NCI-H1417 treated with DMSO at 0.1 percent for 48 hours (cell line): ENCODE results near the gene ATP1A3.
"Not testable (repeated sequence)": the region's sequence is repeated elsewhere in the genome, so short reads cannot be mapped to it uniquely, and the experiment has no call there.

ENCODE experiments used
- DNase-seq: peaks from one replicate; lab custom pipeline; 2025; lab: John Stamatoyannopoulos, UW

Gene ATP1A3

DNA sequence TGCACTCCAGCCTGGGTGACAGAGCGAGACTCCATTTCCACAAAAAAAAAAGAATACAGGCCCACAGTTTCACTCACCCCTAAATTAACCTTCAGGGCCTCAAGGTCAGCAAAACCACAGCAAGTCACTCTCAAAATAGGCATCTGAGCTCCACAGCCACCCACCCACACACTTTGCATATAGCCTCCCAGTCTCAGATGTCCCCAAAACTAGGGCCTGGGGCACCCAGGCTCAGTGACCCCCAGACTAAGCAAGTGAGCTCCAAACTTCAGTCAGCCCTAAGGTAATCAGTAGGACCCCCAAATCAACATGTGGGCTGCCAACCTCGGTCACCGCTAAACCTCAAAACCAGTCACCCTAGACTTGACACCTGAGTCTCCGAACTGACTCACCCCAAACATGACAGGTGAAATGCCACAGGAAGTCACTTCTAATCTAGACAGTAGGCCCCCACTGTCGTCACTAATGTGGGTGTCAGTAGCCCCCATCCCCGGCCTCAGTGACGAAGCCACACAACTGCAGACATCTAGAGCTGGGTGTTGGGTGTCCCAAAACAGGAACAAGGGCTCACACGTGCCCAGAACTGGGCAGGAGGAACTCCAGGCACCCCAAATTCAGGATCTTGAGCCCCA lies 48.8 kb downstream of the ATP1A3 start:
- no peak for DNase-seq

DNA sequence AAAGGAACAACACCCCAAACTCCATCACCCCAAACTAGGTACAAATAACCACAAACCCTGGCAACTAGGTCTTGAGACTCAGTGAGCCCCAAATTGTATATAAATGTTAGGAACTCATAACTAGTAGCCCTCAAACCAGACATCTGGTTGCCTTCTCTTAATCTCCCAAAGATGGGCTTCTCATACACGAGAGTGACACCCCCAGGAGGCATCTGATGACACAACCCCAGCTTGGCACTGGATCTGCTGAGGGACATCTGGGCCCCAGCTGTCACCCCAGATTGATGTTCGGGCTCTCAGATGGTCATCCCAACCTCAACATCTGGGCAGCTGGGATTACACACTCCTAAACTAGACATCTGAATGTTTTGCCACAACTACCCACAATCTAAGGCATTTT lies 49.7 kb downstream of the ATP1A3 start:
- DNase-seq: no peak

- DNase-seq: no peak
These were observed 52.4 kb downstream of the ATP1A3 start for GRCh38 chr19:41941410-41942202.

DNA sequence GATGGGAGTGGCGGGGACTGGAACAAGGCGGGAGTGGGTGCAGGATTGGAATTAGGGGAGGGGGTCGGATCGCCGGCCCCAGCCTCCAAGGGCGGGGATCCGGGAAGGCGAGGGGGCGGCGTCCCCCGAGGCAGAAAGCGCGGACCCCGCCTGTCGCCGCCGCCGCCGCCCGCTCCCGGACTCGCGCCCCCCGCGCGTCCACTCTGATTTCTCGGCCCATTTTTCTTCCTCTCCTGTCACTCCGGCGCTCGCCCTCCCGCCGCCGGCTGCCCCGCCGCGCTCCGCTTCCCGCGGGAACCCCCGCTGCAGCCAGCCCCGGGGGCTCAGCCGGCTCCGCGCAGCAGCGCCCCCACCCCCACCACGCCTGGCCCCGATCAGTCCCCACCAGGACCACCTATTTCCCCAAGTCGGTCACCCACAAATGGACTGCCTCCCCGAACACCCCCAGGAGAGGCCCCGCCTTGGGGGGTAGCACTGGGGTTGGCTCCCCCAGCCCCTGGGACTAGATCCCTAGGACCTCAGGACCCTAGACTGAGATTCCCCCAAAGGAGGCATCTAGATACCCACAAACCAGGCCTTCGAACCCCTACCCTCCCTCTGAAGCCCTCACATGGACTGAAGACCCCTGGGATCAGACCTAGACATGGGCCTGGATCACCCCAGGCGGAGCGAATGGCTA lies 53.2 kb downstream of the ATP1A3 start:
- no peak for DNase-seq

GRCh38 chr19:41939861-41940730 lies 53.9 kb downstream of the ATP1A3 start:
- no peak for DNase-seq

DNA sequence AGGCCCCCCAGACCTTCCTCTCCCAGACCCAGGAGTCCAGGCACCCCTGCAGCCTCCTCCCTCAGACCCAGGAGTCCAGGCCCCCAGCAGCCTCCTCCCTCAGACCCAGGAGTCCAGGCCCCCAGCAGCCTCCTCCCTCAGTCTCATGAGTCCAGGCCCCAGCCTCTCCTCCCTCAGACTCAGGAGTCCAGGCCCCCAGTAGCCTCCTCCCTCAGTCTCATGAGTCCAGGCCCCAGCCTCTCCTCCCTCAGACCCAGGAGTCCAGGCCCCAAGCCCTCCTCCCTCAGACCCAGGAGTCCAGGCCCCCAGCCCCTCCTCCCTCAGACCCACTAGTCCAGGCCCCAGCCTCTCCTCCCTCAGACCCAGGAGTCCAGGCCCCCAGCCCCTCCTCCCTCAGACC lies 54.8 kb downstream of the ATP1A3 start:
- DNase-seq: not testable (repeated sequence)

DNA sequence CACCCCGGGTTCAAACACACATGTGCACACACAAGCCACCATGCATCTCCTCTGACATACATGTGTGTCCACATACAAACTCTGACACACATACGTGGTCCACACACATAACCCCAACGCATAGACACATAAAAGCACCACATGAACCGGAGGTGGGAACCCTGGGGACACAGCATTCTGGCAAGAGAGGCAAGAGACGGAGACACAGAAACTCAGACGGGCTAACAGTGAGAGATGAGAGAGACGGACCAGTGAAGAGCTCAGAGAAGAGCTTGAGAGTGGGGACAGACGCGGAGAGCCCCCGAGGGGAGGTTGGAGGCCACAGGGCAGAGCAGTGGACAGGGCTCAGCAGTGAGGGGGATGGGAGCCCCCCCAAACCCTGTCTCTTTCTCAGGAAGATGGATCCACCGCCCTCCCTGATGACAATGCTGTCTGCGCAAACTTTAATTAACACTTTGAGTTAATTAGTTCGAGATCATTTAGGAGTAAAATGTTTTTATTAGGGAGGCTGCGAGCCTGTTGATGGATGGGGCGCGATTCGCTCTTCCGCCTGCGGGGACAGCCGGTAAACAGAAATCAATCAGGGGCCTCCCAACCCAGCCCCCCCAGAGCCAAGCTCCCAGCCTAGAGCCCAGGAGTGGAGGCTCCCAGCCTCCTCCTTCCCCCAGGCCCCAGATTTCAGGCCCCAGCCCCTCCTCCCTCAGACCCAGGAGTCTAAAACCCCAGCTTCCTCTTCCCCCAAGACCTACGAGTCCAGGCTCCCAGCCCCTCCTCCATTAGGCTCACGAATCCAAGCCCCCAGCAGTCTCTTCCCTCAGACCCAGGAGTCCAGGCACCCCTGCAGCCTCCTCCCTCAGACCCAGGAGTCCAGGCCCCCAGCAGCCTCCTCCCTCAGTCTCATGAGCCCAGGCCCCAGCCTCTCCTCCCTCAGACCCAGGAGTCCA lies 56.2 kb downstream of the ATP1A3 start:
- no peak for DNase-seq

DNA sequence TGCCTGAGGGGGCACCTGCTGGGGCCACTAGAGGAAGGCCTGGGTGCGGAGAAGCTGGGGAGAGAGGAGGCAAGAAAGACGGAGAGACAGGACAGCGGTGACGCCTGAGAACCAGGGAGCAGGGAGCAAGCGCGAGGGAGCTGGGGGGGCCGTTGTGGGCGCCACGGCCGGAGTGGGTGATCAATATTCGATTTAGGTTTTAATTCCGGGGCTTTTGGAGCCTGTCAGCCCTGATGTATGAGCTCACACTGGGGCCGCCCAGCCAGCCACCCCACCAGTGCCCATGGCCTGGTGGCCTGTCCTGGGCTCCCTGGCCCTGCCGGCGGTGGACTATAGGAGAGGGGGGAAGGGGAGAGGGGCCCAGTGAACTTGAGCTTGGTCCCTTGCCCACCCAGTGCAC lies 57.1 kb downstream of the ATP1A3 start:
- no peak for DNase-seq

- no peak for DNase-seq
These were observed 57.6 kb downstream of the ATP1A3 start for GRCh38 chr19:41936416-41936850.

GRCh38 chr19:41935760-41936415 lies 58.1 kb downstream of the ATP1A3 start:
- no peak for DNase-seq

GRCh38 chr19:41934849-41935374 lies 59.1 kb downstream of the ATP1A3 start:
- no peak for DNase-seq

- DNase-seq: no peak
These were observed 60.2 kb downstream of the ATP1A3 start for GRCh38 chr19:41933693-41934426.

DNA sequence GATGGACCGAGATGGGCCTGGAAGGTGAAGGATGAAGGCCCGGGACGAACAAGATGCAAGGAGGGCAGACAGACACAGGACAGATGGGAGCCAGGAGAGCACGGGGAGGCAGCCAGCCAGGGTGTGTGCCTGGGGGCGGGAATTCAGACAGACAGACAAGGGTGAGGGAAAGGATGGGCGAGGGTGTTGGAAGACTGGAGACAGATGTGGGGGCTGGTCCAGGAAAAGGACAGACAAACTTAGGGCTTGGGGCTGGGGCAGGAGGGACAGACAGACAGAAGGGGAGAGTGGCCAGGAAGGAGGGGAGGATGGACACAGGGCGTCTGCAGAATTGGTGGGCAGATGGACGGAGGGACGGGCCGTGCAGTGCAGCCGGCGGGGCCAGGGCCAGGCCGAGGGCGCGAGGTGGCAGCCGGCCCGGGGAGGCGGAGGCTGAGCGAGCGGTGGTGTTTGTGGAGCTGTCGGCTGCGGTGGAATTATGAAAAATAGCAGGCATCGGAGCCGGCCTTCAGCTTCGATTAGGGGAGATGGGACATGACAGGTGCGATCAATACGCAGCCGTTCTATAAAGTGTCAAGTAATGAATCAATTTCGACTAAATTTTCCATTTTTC lies 61.2 kb downstream of the ATP1A3 start:
- no peak for DNase-seq

DNA sequence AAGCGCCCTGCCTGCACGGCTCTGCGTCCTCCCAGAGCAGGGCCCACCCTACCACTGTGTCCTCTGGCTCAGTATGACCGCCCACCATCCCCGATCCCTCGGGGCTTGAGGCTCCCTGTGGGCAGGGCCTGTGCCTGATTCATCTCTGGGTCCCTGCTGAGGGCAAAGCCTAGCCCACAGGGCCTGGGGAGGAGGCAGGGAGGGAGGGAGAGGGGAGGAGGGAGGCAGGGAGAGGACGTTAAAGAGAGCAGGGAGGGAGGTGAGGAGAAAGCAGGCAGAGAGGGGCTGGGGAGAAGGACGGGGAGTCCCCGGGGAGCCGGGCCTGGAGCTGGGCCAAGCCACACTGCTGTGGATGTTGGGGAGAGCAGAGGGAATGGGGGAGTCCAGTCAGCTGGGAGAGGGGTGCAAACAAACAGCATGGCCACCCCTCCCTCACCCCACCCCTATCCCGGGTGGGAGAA lies 61.7 kb downstream of the ATP1A3 start:
- DNase-seq: no peak

- DNase-seq: no peak
These were observed 63.0 kb downstream of the ATP1A3 start for GRCh38 chr19:41930926-41931592.

GRCh38 chr19:41930322-41930722 lies 63.7 kb downstream of the ATP1A3 start:
- no peak for DNase-seq

GRCh38 chr19:41929536-41930071 lies 64.4 kb downstream of the ATP1A3 start:
- DNase-seq: no peak
